GM12874 (cell line): Measurements from ENCODE around the gene PANK4.

ENCODE experiments used
- TF ChIP-seq, protein P1 (sequence below): IDR thresholded peaks from 2 replicates; pipeline ENCODE4 v1.5.1; 2011; ENCODE audit warnings: low read depth, mild to moderate bottlenecking, control low read depth, low read length, moderate library complexity; ENCODE audit not compliant: insufficient read depth

PANK4 gene

DNA sequence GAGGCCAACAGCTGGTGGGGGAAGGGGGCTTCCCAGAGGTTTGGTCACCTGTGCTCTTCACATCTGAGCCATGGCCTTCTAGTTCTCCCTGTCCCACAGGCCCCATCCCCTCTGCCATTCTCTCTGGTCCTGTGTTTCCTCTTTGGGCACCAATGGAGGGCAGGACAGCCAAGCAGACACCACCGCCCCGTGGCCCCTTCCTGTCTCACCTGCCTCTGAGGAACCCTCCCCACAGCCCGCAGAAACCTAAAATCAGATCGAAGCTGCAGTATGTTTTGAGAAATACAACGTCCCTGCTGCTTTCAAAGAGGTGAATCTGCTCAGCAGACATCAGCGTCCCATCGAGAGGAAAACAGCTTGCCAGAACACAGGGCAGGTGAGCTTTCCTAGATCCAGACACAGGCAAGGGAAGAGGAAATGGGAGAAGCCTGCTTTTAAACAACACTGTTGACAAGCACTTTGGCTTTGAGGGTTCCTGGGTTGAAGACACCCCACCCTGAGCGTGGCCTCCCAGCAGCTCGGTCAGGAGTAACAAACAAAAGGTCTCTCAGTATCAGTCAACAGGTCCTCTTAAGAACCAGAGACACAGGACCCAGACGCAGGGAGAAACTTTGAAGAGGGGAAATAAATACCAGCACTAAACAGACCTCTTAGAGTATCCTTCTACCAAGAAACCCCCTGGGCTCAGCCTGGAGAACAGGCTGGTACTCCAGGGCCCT is 2.3 kb downstream of the PANK4 start:
- TF ChIP-seq, protein P1, sequence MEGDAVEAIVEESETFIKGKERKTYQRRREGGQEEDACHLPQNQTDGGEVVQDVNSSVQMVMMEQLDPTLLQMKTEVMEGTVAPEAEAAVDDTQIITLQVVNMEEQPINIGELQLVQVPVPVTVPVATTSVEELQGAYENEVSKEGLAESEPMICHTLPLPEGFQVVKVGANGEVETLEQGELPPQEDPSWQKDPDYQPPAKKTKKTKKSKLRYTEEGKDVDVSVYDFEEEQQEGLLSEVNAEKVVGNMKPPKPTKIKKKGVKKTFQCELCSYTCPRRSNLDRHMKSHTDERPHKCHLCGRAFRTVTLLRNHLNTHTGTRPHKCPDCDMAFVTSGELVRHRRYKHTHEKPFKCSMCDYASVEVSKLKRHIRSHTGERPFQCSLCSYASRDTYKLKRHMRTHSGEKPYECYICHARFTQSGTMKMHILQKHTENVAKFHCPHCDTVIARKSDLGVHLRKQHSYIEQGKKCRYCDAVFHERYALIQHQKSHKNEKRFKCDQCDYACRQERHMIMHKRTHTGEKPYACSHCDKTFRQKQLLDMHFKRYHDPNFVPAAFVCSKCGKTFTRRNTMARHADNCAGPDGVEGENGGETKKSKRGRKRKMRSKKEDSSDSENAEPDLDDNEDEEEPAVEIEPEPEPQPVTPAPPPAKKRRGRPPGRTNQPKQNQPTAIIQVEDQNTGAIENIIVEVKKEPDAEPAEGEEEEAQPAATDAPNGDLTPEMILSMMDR = no peak

DNA sequence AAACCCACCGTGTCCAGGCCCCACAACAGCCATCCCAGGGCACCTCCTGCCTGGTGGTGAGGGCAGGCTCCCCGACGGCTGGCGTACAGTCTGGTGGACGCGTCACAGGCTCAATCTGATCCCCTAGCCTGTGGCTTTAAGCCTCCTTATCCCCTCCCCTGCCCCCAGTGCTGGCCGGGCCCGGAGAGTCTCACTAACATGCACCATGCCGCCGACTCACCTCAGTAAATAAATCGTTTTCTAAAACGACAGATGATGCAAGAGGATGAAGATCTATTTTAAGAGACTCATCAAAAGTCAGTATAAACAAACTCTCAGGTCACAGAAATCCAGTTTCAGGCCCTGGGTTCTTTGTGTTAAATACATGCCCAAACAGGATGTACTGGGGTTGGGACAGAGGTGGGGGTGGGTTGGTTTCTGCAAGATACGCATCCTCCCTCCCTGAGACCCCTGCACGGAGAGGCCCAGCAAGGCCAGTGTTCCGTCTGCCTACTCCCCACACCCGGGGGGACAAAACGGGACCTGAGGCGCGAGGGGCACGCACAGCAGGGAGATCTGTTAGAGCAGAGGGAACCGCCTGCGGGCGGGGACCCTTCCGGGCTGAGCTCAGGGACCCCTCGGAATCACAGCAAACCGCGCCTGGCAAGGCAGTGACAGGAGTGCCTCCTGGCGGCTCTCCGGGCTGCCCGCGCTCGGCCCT is 3.1 kb downstream of the PANK4 start:
- TF ChIP-seq, protein P1 = no peak

DNA sequence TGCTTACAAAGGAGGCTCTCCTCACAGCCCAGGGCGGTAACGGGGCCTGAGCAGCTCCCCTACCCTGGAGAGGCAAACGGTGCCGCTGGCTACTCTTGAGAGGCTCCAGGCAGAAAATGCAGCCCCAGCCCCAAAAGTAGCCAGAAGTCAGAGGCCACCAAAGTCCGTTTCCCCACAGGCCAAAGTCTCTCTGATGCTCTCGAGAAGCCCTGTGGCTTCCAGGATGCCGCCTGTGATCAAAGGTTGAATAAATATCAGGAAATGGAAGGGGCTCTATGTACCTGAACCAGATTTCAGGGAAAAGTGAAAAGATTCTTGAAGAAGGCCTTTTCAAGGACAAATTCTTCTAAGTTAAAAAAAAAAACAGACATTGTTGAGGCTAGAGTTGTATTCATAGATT is 4.2 kb downstream of the PANK4 start:
- TF ChIP-seq, protein P1 = no peak

DNA sequence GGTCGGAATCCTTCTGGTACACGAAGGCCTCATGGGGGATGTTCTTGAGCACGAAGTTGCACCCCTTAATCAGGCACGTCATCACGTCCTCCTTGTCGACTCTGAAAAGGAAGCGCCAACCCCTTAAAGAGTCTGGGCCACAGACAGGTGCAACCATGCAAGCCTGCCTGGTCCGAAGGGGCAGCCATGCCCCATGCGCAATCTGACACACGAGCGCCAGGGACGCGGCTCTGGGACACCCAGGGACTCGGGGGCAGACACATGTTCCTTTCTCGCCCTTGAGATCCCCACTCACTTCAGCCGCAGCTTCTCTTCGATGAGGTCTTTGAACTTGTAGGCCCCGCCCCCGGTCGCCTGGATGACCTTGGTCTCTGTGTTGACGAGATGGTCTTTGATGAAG is 5.6 kb downstream of the PANK4 start:
- TF ChIP-seq, protein P1 = no peak

DNA sequence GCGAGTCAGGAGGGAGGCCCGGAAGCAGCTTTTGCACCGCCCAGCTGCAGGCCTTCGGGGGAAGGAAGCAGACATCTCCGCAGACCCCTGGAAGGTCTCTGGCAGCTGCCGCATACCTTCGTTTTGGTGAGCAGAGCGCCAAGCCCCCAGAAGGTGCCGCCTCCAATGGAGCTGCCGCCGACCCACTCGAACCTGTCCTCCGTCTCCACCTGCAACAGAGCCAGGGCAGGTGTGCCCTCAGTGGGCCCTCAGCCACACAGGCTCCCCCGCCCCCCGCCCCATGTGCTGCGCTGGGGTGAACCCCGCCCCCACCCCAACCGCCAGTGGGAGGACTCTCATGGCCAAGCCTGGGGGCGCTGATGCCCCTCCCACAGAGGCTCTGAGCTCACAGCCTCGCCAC is 6.2 kb downstream of the PANK4 start:
- TF ChIP-seq, protein P1 = no peak

DNA sequence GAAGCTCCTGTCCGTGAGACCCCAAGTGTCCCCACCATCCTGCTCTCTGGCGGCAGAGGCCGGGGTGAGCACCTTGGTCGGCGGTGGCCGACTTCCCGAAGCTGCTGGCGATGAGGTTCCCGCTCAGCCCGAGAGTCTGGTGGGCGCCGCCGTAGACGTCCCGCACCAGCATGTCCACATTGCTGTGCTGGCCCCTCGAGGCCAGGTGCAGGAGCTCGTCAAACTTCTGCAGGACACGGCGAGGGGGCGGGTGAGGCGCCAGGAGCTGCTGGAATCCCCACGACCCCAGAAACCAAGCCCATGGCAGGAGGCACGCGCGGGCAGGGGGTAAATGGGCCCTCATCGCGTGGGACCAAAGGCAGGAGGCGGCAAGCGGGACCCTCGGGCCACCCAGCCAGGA is 6.7 kb downstream of the PANK4 start:
- TF ChIP-seq, protein P1 = no peak

DNA sequence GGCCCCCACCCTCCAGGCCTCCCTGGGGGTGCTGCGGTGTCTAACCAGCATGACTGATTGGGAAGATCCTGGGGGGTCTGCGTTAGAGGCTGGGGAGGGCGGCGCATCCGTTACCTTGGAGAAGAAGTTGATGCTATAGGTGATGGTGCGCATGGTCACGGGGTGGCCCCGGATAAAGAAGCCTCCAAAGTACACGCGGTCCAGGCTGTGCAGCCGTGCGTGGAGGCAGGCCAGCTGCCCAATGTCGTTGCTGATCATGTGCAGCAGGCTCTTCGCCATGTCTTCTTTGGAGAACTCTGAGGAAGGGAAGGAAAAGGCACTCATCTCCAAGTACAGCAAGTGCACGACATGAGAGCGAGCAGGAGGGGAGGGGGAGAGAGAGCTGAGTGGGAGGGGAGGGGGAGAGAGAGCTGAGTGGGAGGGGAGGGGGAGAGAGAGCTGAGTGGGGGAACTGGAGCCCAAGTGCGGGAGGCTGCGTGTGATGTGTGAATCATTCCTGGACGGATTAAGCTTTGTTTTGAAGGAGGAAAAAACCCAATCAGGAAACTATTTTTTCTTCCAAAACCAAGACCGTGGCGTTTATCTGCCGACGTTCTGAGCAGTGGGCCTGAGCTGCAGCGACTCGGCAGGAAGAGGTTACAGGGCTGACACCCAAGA is 7.2 kb downstream of the PANK4 start:
- TF ChIP-seq, protein P1 = no peak
